ENCODE measurements around the gene SMNDC1.
"Not testable (repeated sequence)": the region's sequence is repeated elsewhere in the genome, so short reads cannot be mapped to it uniquely, and the experiment has no call there.

SMNDC1 gene

GRCh38 chr10:110304780-110305421 lies at the start of gene SMNDC1:
TSS of gene SMNDC1 (minus strand) at chr10:110304920. CDS start at chr10:110303587, 1,333 bp downstream.
- peak; percentile 99 for DNase-seq

- DNase-seq = peak; percentile 76
Observed at GRCh38 chr10:110354322-110354766, 49.6 kb upstream of the SMNDC1 start.

DNA sequence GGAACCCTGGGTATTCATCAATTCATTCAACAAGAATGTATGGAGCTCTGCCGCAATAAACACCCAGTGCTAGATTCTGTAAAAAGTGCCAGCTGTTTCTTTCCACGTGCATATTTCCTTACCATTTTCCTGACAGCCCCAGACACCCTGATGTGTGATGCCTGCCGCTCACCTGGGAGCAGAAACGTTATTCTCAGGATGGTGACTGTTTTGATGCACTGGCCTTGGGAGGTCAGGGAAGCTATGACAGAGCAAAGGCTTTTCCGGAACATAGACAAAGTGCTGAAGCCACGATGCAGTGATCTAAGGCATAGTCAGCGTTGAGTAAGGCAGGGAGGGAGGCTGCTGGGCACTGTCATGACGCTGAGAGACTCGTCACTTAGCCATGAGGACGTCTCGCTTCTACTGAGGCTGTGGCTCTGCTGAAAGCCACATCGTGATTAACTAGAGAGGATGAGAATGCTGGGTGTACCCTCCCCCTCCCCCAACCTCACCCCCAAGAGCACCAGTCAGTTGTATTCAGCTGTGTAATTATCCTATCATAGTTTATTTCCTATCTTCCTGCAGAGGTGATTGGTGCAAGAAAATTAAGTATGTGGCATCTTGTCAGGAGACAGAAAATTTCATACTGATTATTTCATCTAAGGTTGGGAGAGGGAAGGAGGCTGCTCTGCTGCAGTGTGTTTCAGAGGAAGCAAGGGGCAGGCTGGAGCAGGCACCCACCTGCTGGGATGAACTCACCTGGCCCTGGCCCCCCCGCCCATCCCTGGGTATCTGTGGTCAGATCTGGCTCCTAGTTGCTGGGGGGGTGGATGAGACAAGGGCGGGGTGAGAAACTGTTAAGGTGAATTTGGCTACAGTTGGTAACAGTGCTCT lies 48.8 kb upstream of the SMNDC1 start:
- peak; percentile 89 for DNase-seq

- no peak for DNase-seq
Observed at GRCh38 chr10:110352930-110353243, 48.2 kb upstream of the SMNDC1 start.

DNA sequence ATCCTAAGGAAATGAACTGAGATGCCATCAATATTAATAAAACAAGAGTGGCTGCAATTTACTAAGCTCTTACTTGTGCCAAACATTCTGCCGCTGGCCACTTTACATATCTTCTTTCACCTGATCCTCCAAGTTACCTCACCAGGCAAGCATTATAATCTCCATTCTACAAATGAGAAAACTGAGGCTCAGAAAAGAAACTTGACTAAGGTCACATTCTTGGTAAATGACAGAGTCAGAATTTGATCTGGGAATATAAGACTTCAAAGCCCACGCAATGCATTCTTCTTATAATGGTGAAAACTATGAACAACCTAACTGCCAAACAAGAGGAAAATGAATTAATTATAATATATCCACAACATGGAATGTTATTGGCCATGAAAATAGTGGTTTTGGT lies 46.1 kb upstream of the SMNDC1 start:
- no peak for DNase-seq

- no peak for DNase-seq
Observed at GRCh38 chr10:110349831-110350230, 45.1 kb upstream of the SMNDC1 start.

- no peak for DNase-seq
Observed at GRCh38 chr10:110349386-110349785, 44.7 kb upstream of the SMNDC1 start.

- no peak for DNase-seq
Observed at GRCh38 chr10:110348336-110348735, 43.6 kb upstream of the SMNDC1 start.

GRCh38 chr10:110346914-110347313 lies 42.2 kb upstream of the SMNDC1 start:
- no peak for DNase-seq

DNA sequence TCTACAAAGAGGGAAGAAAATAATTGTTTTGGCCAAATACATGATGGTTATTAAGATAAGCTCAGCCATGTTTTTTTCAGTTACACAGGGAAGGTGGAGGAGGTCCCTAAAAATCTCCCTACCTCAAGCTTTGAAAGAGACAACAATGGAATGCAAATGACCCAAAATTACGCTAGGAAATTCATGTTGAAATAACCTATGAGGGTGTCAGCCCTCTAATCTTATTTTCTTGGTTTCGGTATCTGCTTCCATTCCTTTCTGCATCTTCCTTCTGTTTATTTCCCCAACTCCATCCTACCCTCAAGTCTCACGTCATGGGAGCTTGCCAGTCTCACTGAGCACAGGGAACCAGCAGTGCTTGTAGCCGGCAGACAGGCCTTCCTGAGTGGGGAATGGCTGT lies 40.6 kb upstream of the SMNDC1 start:
- no peak for DNase-seq

DNA sequence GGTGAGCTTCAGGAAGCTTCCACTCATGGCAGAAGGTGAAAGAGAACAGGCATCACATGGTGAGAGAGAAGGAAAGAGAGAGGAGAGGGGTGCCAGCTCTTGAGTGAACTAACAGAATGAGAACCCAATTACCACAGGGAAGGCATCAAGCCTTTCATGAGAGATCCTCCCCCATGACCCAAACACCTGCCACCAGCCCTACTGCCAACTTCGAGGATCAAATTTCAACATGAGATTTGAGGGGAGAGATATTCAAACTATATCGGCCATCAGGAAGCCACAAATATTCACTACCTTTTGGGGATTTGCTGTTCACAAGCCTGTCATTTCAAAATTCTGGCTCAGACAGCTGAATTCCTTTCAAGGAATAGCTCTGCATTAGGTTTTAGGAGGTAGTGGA lies 39.9 kb upstream of the SMNDC1 start:
- DNase-seq = no peak

DNA sequence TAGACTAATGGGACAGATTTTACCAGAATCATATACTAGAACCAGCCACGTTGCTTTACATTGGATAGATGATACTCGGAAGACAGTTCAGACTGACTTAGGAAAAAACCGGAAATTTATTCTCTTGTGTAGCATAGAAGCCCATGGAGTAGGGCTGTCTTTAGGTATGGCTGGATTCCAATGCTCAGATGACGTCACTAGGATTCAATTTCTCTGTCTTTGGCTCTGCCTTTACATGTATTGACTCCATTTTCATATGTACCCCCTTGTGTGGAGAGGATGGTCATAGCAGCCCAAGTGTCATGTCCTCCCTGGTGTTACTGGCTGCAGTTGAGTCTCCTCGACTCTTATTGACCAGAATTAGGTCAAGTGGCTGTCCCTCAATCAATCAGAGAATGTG lies 39.2 kb upstream of the SMNDC1 start:
- no peak for DNase-seq

GRCh38 chr10:110340816-110341215 lies 36.1 kb upstream of the SMNDC1 start:
- no peak for DNase-seq

DNA sequence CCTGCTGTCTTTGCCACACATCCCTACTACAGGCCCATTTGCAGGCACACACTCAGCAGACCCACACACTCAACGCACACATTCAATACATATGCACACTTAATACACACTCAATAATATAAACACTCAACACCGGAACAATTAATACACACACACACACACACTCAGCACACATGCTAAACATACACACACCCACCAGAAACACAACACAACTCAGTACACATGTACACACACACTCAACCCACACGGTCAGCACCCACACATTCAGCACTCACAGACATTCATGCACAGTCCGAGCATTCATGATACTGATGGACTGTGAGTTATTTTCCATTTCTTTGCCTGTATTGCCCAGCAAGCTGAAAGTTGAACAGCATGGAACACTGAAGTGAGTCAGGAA lies 35.4 kb upstream of the SMNDC1 start:
- no peak for DNase-seq

DNA sequence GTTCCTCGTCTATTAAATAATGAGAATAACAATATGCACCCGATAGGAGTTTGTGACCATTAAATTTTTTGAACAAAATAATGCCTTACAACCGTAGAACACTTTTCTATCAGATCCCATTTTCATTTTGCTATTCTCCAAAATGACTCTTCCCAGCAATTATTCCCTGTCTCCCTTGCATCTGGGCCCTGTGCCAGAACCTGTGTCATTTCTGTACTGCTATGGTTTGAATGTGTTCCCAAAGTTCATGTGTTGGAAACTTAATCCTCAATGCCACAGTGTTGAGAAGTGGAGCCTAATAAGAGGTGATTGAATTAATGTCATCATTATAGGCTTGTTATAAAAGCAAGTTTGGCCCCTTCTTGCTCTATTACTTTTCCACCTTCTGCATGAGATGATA lies 33.2 kb upstream of the SMNDC1 start:
- DNase-seq = peak; percentile 80

- no peak for DNase-seq
Observed at GRCh38 chr10:110337401-110337800, 32.7 kb upstream of the SMNDC1 start.

DNA sequence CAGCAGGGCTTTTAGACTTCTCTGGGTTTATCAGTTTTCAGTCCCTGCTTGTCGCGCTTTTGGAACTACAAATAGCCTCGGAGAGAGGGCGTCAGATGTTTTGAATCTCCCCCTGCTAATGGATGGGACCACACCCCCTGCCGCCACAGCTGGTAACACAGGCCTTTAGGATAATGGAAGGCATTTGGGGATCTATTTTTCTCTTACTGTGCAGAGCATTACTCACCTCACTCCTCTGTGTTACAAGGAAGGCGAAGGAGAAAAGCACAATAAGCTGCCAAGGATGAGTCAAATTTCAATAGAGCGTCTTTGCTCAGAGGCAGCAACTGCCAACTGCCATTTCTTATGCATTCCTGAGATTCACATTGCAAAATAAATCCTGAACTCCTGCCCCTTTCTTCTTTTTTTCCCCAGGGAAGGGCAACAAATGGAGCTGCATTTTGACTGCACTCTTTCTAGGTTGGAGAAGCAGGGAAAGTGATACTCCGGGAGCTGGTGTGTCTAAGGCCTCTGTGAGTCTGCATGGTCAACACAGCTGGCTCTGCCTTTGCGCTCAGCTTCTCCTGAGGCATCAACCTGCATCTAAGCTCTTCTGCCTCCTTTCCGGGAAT lies 31.5 kb upstream of the SMNDC1 start:
- peak; percentile 98 for DNase-seq

DNA sequence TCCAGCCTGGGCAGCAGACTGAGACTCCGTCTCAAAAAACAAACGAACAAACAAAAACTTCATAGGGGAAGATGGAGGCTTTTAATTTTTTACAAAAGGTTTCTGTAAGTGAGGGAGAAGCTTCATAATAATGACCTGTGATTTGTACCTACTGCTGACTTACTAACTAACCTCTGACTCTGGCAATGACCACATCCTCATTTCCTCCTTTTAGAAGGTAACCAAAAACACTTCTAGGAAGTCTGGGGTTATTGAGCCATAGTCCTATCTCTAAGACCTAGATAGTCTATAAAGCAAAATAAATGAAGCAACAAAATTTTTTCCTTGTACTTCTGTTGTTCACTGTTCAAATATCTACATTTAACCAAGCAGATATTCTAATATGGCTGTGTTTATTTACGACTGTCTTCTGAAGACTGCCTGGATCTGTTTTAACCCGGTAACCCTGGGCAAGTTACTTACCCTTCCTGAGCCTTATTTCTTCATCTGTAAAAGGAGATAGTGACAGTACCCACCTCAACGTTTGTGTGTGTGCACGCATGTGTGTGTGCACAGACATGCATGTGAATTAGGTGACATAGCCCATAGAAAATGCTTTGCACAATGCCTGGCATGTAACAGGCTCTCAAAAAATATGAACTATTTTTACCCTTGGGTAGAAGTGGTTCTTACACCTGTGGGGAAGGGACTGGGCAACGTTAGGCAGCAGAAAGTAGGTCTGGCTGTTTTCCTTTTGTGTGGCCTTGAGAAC lies 30.8 kb upstream of the SMNDC1 start:
- DNase-seq = no peak

DNA sequence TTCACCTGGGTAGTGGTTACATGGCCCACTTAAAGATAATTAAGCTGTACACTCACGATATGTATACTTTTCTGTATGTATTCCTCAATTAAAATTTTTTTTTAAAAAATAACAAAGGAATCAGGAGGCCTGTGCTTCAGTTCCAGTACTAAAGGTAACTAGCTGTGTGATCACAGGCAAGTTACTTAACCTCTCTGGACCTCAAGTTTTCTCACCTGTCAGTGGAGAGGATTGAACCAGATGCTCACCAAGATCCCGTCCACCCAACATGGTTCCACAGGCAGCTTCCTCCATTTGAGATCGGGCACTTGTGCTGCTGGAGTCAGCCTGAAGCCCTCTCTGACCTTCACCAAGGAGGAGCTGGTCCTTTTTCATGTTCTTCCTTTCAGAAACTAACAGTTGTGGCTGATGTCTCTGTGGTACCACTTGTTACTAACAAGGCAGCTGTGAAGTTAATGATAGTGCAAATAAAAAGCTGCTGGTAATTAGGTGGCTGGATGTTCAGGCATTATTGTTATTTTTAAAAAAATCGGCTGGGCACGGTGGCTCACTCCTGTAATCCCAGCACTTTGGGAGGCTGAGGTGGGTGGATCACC lies 29.4 kb upstream of the SMNDC1 start:
- no peak for DNase-seq

DNA sequence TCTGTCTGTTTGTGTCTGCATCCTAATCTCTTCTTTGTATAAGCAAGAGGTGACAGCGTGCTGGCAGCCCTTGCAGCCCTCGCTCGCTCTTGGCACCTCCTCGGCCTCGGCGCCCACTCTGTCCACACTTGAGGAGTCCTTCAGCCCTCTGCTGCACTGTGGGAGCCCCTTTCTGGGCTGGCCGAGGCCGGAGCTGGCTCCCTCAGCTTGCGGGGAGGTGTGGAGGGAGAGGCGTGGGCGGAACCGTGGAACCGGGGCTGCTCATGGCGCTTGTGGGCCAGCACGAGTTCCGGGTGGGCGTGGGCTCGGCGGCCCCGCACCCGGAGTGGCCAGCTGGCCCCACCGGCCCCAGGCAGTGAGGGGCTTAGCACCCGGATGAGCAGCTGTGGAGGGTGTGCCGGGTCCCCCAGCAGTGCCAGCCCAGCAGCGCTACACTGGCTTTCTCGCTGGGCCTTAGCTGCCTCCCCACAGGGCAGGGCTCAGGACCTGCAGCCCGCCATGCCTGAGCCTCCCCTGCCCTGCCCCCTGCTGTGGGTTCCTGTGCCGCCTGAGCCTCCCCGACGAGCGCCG lies 26.6 kb upstream of the SMNDC1 start:
- DNase-seq = not testable (repeated sequence)

GRCh38 chr10:110330675-110331074 lies 26.0 kb upstream of the SMNDC1 start:
- no peak for DNase-seq

- DNase-seq = no peak
Observed at GRCh38 chr10:110327262-110327914, 22.7 kb upstream of the SMNDC1 start.

Measured in fibroblast of skin of right quadriceps (primary cell).